Colonic mucosa (tissue), 4 donors: Measurements from ENCODE around the gene CYSTM1. TPM values are rescaled to one million over a fixed set of nuclear protein-coding genes. Genes with fewer than 3 reads are reported as not detected.

Source experiments
- DNase-seq: peaks from one replicate; pipeline ENCODE4 v3.0.0-alpha.2; 2020
- H3K27ac ChIP-seq: fragments of 200-600 bp; one replicate; pipeline ENCODE4 v1.8.0; 2021
- H3K27me3 ChIP-seq: fragments of 200-600 bp; one replicate; pipeline ENCODE4 v1.8.0; 2021
- H3K36me3 ChIP-seq: fragments of 200-600 bp; one replicate; pipeline ENCODE4 v1.8.0; 2021
- H3K4me1 ChIP-seq: fragments of 200-600 bp; one replicate; pipeline ENCODE4 v1.8.0; 2021; ENCODE audit warnings: mild to moderate bottlenecking
- H3K4me3 ChIP-seq: fragments of 200-600 bp; one replicate; pipeline ENCODE4 v1.8.0; 2021
- H3K9ac ChIP-seq, 2 donors: one replicate each; pipeline ENCODE4 v1.7.0; 2013; ENCODE audit warnings: control low read depth in 2 of 2, low read depth in 2 of 2, low read length in 2 of 2
- H3K9me3 ChIP-seq: fragments of 200-600 bp; one replicate; pipeline ENCODE4 v1.8.0; 2021
- intact Hi-C: fragments of 100-400 bp; cut with DNase I; formaldehyde crosslinking; loops from one replicate; pipeline ENCODE4 v1.14.1; 2022
- total RNA-seq, 2 donors: library from RNA; stranded (reverse); fragmentation: NEBNext Ultra II Directional in 1 of 2; extraction: Animal tissue kit (Norgen Biotek cat#: 25700) in 1 of 2; gene quantifications; one replicate each; pipeline ENCODE4 v1.2.1, GENCODE V29; 2021
- TF ChIP-seq, protein P1 (sequence below): fragments of 200-600 bp; IDR thresholded peaks from one replicate; pipeline ENCODE4 v1.8.0; 2022; ENCODE audit warnings: antibody characterized with exemption, mild to moderate bottlenecking
- donor health status: healthy.
- donor health status: DM: no; HTN: no; CAD: no.
- donor health status: DM: no; HTN: no; CAD: no.

The CYSTM1 gene
- total RNA-seq, 2 donors from 2014 or later = 205 TPM

DNA sequence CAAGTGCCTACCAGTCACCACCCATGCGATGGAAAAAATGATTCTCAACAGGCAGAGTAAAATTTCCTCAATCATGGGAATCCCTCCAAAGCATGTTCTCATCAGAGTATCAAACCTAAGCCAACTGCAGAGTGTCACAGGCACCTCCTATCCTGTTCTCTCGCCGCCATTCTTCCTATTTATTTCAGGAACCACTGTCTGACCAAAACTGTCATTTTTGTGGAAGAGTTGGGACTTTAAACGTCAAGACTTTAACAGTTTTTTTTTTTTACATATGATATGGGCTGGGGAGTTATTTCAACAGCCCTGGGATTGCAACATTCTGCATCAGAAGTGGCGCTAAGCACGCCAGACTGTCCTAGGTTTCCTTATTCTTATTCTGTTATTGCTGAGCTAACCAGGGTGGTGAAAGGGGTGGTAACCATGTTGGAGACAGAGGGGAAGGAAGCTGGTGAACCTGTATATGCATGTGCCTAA is 98.5 kb downstream of the CYSTM1 start:
- TF ChIP-seq, protein P1, sequence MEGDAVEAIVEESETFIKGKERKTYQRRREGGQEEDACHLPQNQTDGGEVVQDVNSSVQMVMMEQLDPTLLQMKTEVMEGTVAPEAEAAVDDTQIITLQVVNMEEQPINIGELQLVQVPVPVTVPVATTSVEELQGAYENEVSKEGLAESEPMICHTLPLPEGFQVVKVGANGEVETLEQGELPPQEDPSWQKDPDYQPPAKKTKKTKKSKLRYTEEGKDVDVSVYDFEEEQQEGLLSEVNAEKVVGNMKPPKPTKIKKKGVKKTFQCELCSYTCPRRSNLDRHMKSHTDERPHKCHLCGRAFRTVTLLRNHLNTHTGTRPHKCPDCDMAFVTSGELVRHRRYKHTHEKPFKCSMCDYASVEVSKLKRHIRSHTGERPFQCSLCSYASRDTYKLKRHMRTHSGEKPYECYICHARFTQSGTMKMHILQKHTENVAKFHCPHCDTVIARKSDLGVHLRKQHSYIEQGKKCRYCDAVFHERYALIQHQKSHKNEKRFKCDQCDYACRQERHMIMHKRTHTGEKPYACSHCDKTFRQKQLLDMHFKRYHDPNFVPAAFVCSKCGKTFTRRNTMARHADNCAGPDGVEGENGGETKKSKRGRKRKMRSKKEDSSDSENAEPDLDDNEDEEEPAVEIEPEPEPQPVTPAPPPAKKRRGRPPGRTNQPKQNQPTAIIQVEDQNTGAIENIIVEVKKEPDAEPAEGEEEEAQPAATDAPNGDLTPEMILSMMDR = no peak
- no peak for DNase-seq
- H3K4me3 ChIP-seq = no peak overlapping the region
- intact Hi-C loops = no loop called here
- no peaks in the 10 kb centered on the region for H3K36me3 ChIP-seq
- H3K27me3 ChIP-seq = no peaks in the 10 kb centered on the region
- no peaks in the 10 kb centered on the region for H3K4me1 ChIP-seq
- H3K9me3 ChIP-seq = no peaks in the 10 kb centered on the region
- no peak overlapping the region for H3K9ac ChIP-seq
- H3K27ac ChIP-seq = no peak overlapping the region

DNA sequence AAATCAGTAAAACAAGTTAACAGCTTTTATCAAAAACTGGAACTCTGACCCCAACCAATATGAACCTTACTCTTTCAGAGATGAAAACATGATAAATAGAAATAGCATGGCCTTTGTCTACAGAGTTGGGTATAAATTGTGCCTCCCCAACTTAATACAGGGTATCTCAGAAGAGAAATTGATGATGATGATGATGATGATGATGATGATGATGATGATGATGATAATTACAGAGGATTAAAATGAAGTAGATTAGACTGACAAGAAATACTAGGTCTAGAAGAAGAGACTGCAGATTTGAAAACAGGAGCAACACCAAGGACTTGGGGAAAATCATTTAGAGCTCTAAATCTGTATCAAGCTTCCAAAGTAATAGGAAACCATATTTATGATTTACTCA is 100.8 kb downstream of the CYSTM1 start:
- no peak for DNase-seq

DNA sequence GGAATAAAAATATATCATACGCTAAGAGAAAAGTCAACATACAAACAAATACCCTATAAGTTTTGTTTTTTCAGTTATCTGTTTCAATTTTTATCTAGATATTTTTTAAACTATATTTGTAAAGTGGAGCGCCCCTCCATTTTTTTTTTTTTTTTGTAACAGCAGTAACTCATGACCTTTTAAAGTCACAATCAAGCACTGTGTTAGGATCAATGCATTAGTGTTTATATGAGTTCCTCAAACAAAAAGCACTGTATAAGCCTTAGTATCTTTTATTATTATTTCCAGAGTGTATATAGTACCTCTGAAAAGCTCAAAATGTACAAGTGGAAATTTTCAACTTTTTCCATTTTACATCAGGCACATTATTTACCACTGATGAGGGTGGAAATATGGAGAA is 107.3 kb downstream of the CYSTM1 start:
- Histone ChIP-seq H3K9ac (no peak overlapping the region), H3K4me1 (no peaks in the 10 kb centered on the region), H3K4me3 (no peak overlapping the region), H3K36me3 (no peaks in the 10 kb centered on the region), H3K27me3 (no peaks in the 10 kb centered on the region), H3K9me3 (no peaks in the 10 kb centered on the region), H3K27ac (no peak overlapping the region)
- intact Hi-C loops = no loop called here
- no peak for DNase-seq
- TF ChIP-seq, protein P1 = no peak

More for the DNA sequence above, 100.8 kb downstream of the CYSTM1 start:
- H3K4me1 ChIP-seq = no peaks in the 10 kb centered on the region
- H3K9me3 ChIP-seq = no peaks in the 10 kb centered on the region
- TF ChIP-seq, protein P1 = no peak
- no peak overlapping the region for H3K4me3 ChIP-seq
- no peaks in the 10 kb centered on the region for H3K36me3 ChIP-seq
- no peaks in the 10 kb centered on the region for H3K27me3 ChIP-seq
- intact Hi-C loops = no loop called here
- no peak overlapping the region for H3K27ac ChIP-seq
- no peak overlapping the region for H3K9ac ChIP-seq

DNA sequence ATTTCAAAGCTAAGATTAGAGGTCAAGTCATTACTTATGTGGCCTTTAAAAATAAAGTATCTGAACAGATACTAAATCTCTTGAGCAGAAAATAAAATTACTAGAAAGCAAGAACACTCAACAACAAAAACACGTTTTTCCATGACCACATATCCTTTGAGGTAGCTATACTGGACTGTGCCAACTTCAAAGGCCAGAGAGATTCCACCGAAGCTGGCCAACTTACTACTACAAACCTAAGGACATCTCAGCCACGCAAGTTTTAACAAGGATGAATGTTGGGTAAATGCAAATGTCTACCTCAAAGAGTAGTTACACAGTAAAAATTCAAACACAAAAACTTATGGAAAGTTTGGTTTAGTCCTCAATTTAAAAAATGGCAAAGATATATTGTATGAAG is 109.0 kb downstream of the CYSTM1 start:
- no peaks in the 10 kb centered on the region for H3K36me3 ChIP-seq
- no peak overlapping the region for H3K9ac ChIP-seq
- TF ChIP-seq, protein P1 = no peak
- no peak overlapping the region for H3K27ac ChIP-seq
- no peaks in the 10 kb centered on the region for H3K4me1 ChIP-seq
- no peaks in the 10 kb centered on the region for H3K27me3 ChIP-seq
- no peak overlapping the region for H3K4me3 ChIP-seq
- intact Hi-C loops = no loop called here
- DNase-seq = no peak
- H3K9me3 ChIP-seq = no peaks in the 10 kb centered on the region

DNA sequence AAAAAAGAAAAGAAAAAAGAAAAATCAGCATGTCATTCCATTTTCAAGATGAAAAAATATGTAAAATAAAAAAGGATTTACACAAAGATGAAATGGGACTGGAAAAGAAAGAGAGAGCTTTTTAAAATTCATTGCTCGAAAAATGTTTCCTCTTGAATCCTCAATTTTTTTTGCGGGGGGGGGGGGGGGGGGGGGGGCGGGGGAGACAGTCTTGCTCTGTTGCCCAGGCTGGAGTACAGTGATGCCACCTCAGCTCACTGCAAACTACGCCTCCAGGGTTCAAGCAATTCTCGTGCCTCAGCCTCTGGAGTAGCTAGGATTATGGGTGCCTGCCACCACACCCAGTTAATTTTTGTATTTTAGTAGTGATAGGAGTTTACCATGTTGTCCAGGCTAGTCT is 111.4 kb downstream of the CYSTM1 start:
- Histone ChIP-seq H3K9ac (no peak overlapping the region), H3K36me3 (no peaks in the 10 kb centered on the region), H3K27ac (no peak overlapping the region), H3K9me3 (no peaks in the 10 kb centered on the region), H3K4me3 (no peak overlapping the region), H3K27me3 (no peaks in the 10 kb centered on the region), H3K4me1 (no peaks in the 10 kb centered on the region)
- DNase-seq = no peak
- TF ChIP-seq, protein P1 = no peak
- intact Hi-C loops = no loop called here
